ENCODE results near the gene ABHD5. TPM values are rescaled to one million over a fixed set of nuclear protein-coding genes. Genes with fewer than 3 reads are reported as not detected.

ABHD5 gene
- total RNA-seq, 4 donors from 2014 or later: 110 to 300 (median 166) TPM

DNA sequence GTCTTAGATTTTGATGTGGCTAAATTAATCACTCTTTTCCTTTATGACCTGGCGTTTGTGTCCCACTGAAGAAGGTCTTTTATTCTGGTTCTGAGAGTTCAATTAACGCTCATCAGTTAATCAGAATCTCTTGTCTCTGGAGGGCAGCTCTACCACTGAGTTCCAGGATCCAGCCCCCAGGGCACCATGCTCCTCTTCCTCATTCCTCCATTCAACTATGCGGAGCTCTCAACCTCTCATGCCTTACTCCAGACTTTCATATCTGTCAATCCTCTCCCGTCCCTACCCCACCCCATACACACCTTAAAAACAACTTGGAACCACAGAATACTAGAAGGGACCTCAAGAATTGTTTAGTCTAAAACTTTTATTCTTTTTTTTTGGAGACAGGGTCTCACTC, 4.8 kb upstream of the ABHD5 start:
- TF ChIP-seq, protein P1, sequence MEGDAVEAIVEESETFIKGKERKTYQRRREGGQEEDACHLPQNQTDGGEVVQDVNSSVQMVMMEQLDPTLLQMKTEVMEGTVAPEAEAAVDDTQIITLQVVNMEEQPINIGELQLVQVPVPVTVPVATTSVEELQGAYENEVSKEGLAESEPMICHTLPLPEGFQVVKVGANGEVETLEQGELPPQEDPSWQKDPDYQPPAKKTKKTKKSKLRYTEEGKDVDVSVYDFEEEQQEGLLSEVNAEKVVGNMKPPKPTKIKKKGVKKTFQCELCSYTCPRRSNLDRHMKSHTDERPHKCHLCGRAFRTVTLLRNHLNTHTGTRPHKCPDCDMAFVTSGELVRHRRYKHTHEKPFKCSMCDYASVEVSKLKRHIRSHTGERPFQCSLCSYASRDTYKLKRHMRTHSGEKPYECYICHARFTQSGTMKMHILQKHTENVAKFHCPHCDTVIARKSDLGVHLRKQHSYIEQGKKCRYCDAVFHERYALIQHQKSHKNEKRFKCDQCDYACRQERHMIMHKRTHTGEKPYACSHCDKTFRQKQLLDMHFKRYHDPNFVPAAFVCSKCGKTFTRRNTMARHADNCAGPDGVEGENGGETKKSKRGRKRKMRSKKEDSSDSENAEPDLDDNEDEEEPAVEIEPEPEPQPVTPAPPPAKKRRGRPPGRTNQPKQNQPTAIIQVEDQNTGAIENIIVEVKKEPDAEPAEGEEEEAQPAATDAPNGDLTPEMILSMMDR (IDR thresholded peaks at IDR 0.05; ENCODE audit: low read depth): no peak

DNA sequence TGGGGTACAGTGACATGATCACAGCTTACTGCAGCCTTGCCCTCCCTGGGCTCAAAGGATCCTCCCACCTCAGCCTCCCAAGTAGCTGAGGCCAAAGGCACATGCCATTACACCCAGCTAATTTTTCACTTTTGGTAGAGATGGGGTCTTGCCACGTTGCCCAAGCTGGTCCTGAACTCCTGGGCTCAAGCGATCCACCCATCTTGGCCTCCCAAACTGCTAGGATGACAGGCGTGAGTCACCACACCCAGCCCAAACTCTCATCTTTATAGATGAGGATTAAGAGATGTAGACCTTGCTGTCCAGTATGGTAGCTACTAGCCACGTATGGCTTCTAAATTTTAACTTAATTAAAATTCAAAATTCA, 4.4 kb upstream of the ABHD5 start:
- TF ChIP-seq, protein P1 (IDR thresholded peaks at IDR 0.05; ENCODE audit: low read depth): no peak

DNA sequence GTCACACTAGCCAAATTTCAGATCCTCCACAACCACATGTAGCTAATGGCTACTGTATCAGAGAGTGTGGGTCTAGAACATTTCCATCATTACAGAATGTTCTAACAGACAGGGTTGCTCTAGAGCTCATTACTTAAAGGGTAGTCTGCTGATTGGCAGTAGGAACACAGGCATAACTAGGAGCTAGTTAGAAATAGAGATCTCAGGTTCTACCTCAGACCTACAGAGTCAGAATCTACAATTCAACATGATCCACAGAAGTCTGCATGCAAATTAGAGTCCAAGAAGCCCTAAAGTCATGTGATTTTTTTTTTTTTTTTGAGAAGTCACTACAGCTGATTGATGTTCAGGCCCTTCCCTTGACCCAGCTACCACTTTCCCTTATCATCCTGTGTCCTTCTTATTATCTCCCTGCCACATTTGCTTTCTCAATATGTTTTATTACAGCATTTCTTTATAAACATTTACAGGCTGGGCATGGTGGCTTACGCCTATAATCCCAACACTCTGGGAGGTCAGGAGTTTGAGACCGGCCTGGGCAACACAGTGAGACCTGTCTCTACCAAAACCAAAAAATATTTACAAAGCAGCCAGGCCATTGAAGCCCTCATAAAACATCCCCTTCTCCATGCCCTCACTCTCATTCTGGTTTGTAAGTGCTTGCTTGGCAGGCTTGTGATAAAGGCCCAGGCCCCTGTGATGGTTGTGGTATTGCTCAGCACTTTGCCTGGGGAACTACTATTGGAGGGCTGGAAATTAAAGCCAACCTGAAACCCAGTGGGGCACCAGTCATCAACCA, 3.8 kb upstream of the ABHD5 start:
- TF ChIP-seq, protein P1 (IDR thresholded peaks at IDR 0.05; ENCODE audit: low read depth): no peak

DNA sequence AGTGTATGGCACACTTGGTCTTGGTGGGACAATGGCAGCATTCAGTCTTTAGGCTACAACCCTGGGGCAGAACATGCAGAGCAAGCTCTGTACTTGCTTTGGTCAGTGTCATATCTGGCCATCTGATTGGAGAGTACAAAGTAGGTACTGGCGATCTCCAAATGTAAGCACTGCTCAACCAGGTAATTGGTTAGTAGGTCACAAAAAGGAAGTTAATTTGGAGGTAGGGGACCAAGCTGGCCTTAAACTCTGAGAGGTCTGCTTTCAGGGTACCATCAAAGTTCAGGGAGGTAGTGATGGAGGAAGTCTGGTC, 3.3 kb upstream of the ABHD5 start:
- TF ChIP-seq, protein P1 (IDR thresholded peaks at IDR 0.05; ENCODE audit: low read depth): no peak

DNA sequence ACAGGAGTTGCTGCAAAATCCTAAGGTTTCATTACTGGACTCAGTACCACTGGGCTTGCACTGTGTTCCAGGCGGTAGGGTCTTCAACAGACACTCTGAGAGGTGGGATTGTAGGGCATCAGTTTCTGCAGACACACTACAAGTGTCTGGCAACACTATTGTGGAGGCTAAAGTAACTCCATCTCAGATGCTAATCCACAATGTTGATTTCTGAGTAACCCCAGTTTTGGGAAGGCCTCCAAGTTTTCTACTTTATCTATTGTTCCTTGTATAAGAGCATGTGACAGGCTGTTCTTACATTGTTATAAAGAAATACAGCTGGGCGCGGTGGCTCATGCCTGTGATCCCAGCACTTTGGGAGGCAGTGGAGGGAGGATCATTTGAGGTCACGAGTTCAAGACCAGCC, 2.5 kb upstream of the ABHD5 start:
- TF ChIP-seq, protein P1 (IDR thresholded peaks at IDR 0.05; ENCODE audit: low read depth): no peak

DNA sequence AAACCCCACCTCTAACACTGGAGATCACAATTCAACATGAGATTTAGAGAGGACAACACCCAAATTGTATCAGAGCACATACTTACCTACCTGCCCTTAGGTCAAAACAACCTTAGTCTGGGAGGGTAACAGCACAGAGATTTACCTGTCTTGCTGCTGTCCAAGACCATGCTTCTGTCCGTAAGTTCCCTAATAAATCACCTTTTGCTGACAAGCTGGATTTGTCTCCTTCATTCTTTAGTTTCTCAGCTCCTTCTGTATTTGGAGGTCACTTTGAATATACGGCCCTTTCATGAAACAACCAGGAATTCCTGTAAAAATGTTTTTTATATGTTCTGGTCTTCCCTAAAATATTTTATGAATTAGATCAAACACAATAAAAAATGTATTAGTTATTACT, 1.6 kb upstream of the ABHD5 start:
- TF ChIP-seq, protein P1 (IDR thresholded peaks at IDR 0.05; ENCODE audit: low read depth): no peak

DNA sequence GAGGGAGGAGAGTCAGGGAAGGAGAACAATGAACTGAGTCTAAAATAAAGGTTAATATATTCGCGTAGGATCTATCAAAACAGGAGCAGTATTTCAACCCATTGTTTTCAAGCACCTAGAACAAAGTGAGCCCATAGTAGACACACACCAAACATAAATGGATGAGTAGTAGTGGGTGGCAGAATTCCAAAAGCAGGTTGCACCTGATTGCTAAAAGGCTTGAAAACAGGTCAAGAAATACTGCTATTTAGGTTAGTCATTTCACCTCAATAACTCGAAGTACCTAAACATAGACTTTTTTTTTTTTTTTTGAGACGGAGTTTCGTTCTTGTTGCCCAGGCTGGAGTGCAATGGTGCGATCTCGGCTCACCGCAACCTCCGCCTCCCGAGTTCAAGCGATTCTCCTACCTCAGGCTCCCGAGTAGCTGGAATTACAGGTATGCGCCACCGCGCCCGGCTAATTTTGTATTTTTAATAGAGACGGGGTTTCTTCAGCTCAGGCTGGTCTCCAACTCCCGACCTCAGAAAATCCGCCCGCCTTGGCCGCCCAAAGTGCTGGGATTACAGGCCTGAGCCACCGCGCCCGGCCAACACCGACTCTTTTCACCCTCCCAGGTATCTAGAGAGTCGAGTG, 855 bp upstream of the ABHD5 start:
- TF ChIP-seq, protein P1 (IDR thresholded peaks at IDR 0.05; ENCODE audit: low read depth): no peak

Data from subcutaneous adipose tissue (tissue), 4 donors.